NCI-H82 treated with DMSO at 0.1 percent for 48 hours (cell line): ENCODE data around the gene SLC39A11.
"Not testable (repeated sequence)": the region's sequence is repeated elsewhere in the genome, so short reads cannot be mapped to it uniquely, and the experiment has no call there.

Experiments
- DNase-seq: peaks from one replicate; lab custom pipeline; 2025; ENCODE audit not compliant: unreplicated experiment; lab: John Stamatoyannopoulos, UW

The SLC39A11 gene

GRCh38 chr17:72726936-72727335 is 365.6 kb downstream of the SLC39A11 start:
- DNase-seq = no peak

GRCh38 chr17:72725433-72726068 is 366.9 kb downstream of the SLC39A11 start:
- DNase-seq = peak; percentile 65

- DNase-seq = no peak
Observed at GRCh38 chr17:72724267-72724666, 368.2 kb downstream of the SLC39A11 start.

GRCh38 chr17:72723711-72724110 is 368.8 kb downstream of the SLC39A11 start:
- peak; percentile 25 for DNase-seq

GRCh38 chr17:72720494-72720825 is 372.0 kb downstream of the SLC39A11 start:
- no peak for DNase-seq

GRCh38 chr17:72719578-72720493 is 372.7 kb downstream of the SLC39A11 start:
- no peak for DNase-seq

- DNase-seq = no peak
Observed at GRCh38 chr17:72719206-72719577, 373.3 kb downstream of the SLC39A11 start.

GRCh38 chr17:72717676-72718075 is 374.8 kb downstream of the SLC39A11 start:
- DNase-seq = no peak

- no peak for DNase-seq
Observed at GRCh38 chr17:72717276-72717675, 375.2 kb downstream of the SLC39A11 start.

GRCh38 chr17:72715906-72716572 is 376.4 kb downstream of the SLC39A11 start:
- DNase-seq = no peak

- DNase-seq = no peak
Observed at GRCh38 chr17:72714357-72714966, 378.0 kb downstream of the SLC39A11 start.

GRCh38 chr17:72713701-72714100 is 378.8 kb downstream of the SLC39A11 start:
- DNase-seq = no peak

GRCh38 chr17:72711521-72712310 is 380.8 kb downstream of the SLC39A11 start:
- no peak for DNase-seq

GRCh38 chr17:72710834-72711233 is 381.7 kb downstream of the SLC39A11 start:
- no peak for DNase-seq

GRCh38 chr17:72710202-72710601 is 382.3 kb downstream of the SLC39A11 start:
- no peak for DNase-seq

- not testable (repeated sequence) for DNase-seq
Observed at GRCh38 chr17:72708682-72709081, 383.8 kb downstream of the SLC39A11 start.

- no peak for DNase-seq
Observed at GRCh38 chr17:72707881-72708280, 384.6 kb downstream of the SLC39A11 start.

- no peak for DNase-seq
Observed at GRCh38 chr17:72706396-72706981, 386.0 kb downstream of the SLC39A11 start.

GRCh38 chr17:72705905-72706395 is 386.5 kb downstream of the SLC39A11 start:
- no peak for DNase-seq

GRCh38 chr17:72702998-72703397 is 389.5 kb downstream of the SLC39A11 start:
- no peak for DNase-seq
